GM21786 (cell line): ENCODE data around the gene PDGFD.

Source experiments
- ATAC-seq: cut with Tn5 transposase; IDR thresholded peaks from one replicate; pipeline ENCODE4 v1.9.1; 2021; ENCODE audit not compliant: unreplicated experiment

Gene PDGFD

GRCh38 chr11:104003491-104003890, 160.5 kb downstream of the PDGFD start:
- no peak for ATAC-seq

- no peak for ATAC-seq
Measured at GRCh38 chr11:104001561-104002056, 162.3 kb downstream of the PDGFD start.

- no peak for ATAC-seq
Measured at GRCh38 chr11:104000798-104001197, 163.1 kb downstream of the PDGFD start.

- ATAC-seq: no peak
Measured at GRCh38 chr11:103998826-103999508, 165.0 kb downstream of the PDGFD start.

GRCh38 chr11:103997082-103997481, 166.9 kb downstream of the PDGFD start:
- no peak for ATAC-seq

GRCh38 chr11:103995896-103996295, 168.1 kb downstream of the PDGFD start:
- no peak for ATAC-seq

GRCh38 chr11:103994518-103994917, 169.4 kb downstream of the PDGFD start:
- no peak for ATAC-seq

GRCh38 chr11:103994094-103994493, 169.9 kb downstream of the PDGFD start:
- no peak for ATAC-seq

GRCh38 chr11:103993507-103993906, 170.4 kb downstream of the PDGFD start:
- ATAC-seq: no peak

- no peak for ATAC-seq
Measured at GRCh38 chr11:103988595-103988969, 175.4 kb downstream of the PDGFD start.

GRCh38 chr11:103987629-103988594, 176.0 kb downstream of the PDGFD start:
- ATAC-seq: no peak

- no peak for ATAC-seq
Measured at GRCh38 chr11:103985041-103985440, 178.9 kb downstream of the PDGFD start.

GRCh38 chr11:103980108-103980507, 183.8 kb downstream of the PDGFD start:
- no peak for ATAC-seq

- no peak for ATAC-seq
Measured at GRCh38 chr11:103978616-103979595, 185.0 kb downstream of the PDGFD start.

GRCh38 chr11:103972013-103972412, 191.9 kb downstream of the PDGFD start:
- ATAC-seq: no peak

GRCh38 chr11:103970701-103971249, 193.2 kb downstream of the PDGFD start:
- ATAC-seq: peak; percentile 96

GRCh38 chr11:103968685-103969084, 195.3 kb downstream of the PDGFD start:
- ATAC-seq: no peak

GRCh38 chr11:103967985-103968384, 196.0 kb downstream of the PDGFD start:
- no peak for ATAC-seq

GRCh38 chr11:103964390-103964789, 199.6 kb downstream of the PDGFD start:
- no peak for ATAC-seq

GRCh38 chr11:103963648-103964047, 200.3 kb downstream of the PDGFD start:
- ATAC-seq: no peak
